OCI-LY1 (cell line): Measurements from ENCODE around the gene FNBP1.

Experiments used
- EZH2 ChIP-seq: fragments of 200-600 bp; sonication (generic), shearing (Covaris generic); IDR thresholded peaks from 2 replicates; pipeline ENCODE4 v1.8.0; 2017; ENCODE audit warnings: borderline replicate concordance, mixed run types, mild to moderate bottlenecking, antibody characterized with exemption, low read length, moderate library complexity, mixed read lengths
- TF ChIP-seq, protein P1 (sequence below): fragments of 200-600 bp; sonication (generic), shearing (Covaris generic); IDR thresholded peaks from 2 replicates; pipeline ENCODE4 v1.5.1; 2017; ENCODE audit warnings: mild to moderate bottlenecking, antibody characterized with exemption, low read length, moderate library complexity, mixed read lengths

DNA sequence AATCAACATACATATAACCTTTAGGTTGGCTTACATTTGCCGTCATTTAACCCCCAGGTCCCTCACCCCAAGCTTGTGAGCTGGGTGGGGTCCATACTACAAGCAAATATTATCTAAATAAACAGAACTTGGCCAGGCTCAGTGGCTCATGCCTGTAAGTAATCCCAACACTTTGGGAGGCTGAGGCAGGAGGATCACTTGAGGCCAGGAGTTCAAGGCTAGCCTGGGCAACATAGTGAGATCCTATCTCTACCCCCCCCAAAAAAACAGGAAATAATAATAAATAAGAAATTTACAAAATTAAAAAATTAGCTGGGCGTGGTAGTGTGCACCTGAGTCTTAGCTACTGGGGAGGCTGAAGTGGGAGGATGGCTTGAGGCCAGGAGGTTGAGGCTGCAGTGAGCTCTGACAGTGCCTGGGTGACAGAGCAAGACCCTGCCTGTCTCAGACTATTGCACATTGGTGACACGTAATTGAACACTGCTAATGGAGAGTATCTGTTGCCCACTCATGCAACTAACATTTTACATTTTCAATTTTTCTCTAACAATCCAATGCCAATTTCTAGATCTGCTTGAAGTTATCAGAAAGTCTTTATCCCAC is 18.9 kb downstream of the FNBP1 start:
- TF ChIP-seq, protein P1, sequence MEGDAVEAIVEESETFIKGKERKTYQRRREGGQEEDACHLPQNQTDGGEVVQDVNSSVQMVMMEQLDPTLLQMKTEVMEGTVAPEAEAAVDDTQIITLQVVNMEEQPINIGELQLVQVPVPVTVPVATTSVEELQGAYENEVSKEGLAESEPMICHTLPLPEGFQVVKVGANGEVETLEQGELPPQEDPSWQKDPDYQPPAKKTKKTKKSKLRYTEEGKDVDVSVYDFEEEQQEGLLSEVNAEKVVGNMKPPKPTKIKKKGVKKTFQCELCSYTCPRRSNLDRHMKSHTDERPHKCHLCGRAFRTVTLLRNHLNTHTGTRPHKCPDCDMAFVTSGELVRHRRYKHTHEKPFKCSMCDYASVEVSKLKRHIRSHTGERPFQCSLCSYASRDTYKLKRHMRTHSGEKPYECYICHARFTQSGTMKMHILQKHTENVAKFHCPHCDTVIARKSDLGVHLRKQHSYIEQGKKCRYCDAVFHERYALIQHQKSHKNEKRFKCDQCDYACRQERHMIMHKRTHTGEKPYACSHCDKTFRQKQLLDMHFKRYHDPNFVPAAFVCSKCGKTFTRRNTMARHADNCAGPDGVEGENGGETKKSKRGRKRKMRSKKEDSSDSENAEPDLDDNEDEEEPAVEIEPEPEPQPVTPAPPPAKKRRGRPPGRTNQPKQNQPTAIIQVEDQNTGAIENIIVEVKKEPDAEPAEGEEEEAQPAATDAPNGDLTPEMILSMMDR = no peak
- no peak for TF ChIP-seq EZH2
